Measurements from ENCODE around the gene CD72. TPM values are rescaled to one million over a fixed set of nuclear protein-coding genes. Genes with fewer than 3 reads are reported as not detected.

Gene CD72
- total RNA-seq, result 118 and 125 TPM in 2 replicates

- ChIA-PET POLR2A (interaction anchor here (0.9 to 15.6 kb wide), 11 partner anchors 9 to 573 kb away, joined by 3 to 549 read pairs (median 27); partner anchors contain the start of genes ARHGEF39, CCDC107, CLTA and CREB3), CTCF (interaction anchor here (1.0 to 13.1 kb wide), 6 partner anchors 10 to 78 kb away, joined by 3 to 162 read pairs (median 10); partner anchors contain the start of genes ARHGEF39, CCDC107, RMRP and SIT1)
- H3K4me1 Mint-ChIP-seq, result peaks cover 93% of the 10 kb centered on the region
- no peaks in the 10 kb centered on the region for H3K27me3 Mint-ChIP-seq
- intact Hi-C loops (cut with micrococcal nuclease), result loop anchor here (1.0 kb wide), 2 partner anchors 78 to 101 kb away; no protein-coding TSS in a partner anchor
- no peak for TF ChIP-seq CTCF (IDR thresholded peaks at IDR 0.05)
- DNase-seq (no peak), ATAC-seq (ENCODE audit: low read depth) (peak; percentile 48)
- peaks cover 43% of the 10 kb centered on the region for H3K36me3 Mint-ChIP-seq (ENCODE audit: low read depth)
- peak within 1 kb of the TSS; percentile 97 for H3K27ac Mint-ChIP-seq
- peak within 1 kb of the TSS; percentile 87 for H3K4me3 Mint-ChIP-seq
- H3K9me3 Mint-ChIP-seq, result no peaks in the 10 kb centered on the region
Observed at GRCh38 chr9:35618325-35618727, at the start of gene CD72. CD72 (minus strand) TSS chr9:35618413; CDS start chr9:35618303, 110 bp downstream.

- no peak overlapping the region for H3K27ac Mint-ChIP-seq
- no peak for ATAC-seq (ENCODE audit: low read depth)
- CTCF ChIA-PET, result no interaction called here
- H3K4me3 Mint-ChIP-seq, result no peak overlapping the region
- no peak for TF ChIP-seq CTCF (IDR thresholded peaks at IDR 0.05)
- H3K4me1 Mint-ChIP-seq, result peaks cover 24% of the 10 kb centered on the region
- H3K36me3 Mint-ChIP-seq (ENCODE audit: low read depth), result no peaks in the 10 kb centered on the region
- DNase-seq, result no peak
- H3K9me3 Mint-ChIP-seq, result no peaks in the 10 kb centered on the region
- POLR2A ChIA-PET, result no interaction called here
- no peaks in the 10 kb centered on the region for H3K27me3 Mint-ChIP-seq
- intact Hi-C loops (cut with micrococcal nuclease), result no loop called here
Observed at GRCh38 chr9:35667939-35668338, 49.7 kb upstream of the CD72 start.

- peak overlapping the region; percentile 29 for H3K4me3 Mint-ChIP-seq
- peaks cover 38% of the 10 kb centered on the region for H3K4me1 Mint-ChIP-seq
- no peak overlapping the region for H3K27ac Mint-ChIP-seq
- H3K36me3 Mint-ChIP-seq (ENCODE audit: low read depth), result peaks cover 4% of the 10 kb centered on the region
- H3K27me3 Mint-ChIP-seq, result no peaks in the 10 kb centered on the region
- intact Hi-C loops (cut with micrococcal nuclease), result no loop called here
- CTCF ChIA-PET, result interaction anchor here (3.4 to 12.0 kb wide), 2 partner anchors 29 to 51 kb away, joined by 32 to 127 read pairs; partner anchors contain the start of gene CD72
- no peaks in the 10 kb centered on the region for H3K9me3 Mint-ChIP-seq
- peak; percentile 38 for ATAC-seq (ENCODE audit: low read depth)
- DNase-seq, result no peak
- POLR2A ChIA-PET, result interaction anchor here (0.5 to 1.2 kb wide), 3 partner anchors 9 to 52 kb away, joined by 3 to 8 read pairs (median 4); partner anchors contain the start of genes CCDC107 and RMRP
- no peak for TF ChIP-seq CTCF (IDR thresholded peaks at IDR 0.05)
Observed at GRCh38 chr9:35666549-35666948, 48.3 kb upstream of the CD72 start.

GRCh38 chr9:35666045-35666444, 47.8 kb upstream of the CD72 start:
- ATAC-seq (ENCODE audit: low read depth) (no peak), DNase-seq (no peak)
- Mint-ChIP-seq H3K27ac (no peak overlapping the region), H3K4me3 (peak overlapping the region; percentile 29), H3K4me1 (peaks cover 41% of the 10 kb centered on the region), H3K36me3 (ENCODE audit: low read depth) (peaks cover 7% of the 10 kb centered on the region), H3K9me3 (no peaks in the 10 kb centered on the region), H3K27me3 (no peaks in the 10 kb centered on the region)
- intact Hi-C loops (cut with micrococcal nuclease), result no loop called here
- no peak for TF ChIP-seq CTCF (IDR thresholded peaks at IDR 0.05)
- ChIA-PET POLR2A (interaction anchor here (0.6 to 4.2 kb wide), 7 partner anchors 8 to 52 kb away, joined by 4 to 16 read pairs (median 8); partner anchors contain the start of genes CCDC107, CD72 and RMRP), CTCF (interaction anchor here (0.8 to 12.0 kb wide), 3 partner anchors 29 to 74 kb away, joined by 3 to 127 read pairs (median 32); partner anchors contain the start of gene CD72)

- POLR2A ChIA-PET, result interaction anchor here (1.1 to 4.2 kb wide), 8 partner anchors 9 to 66 kb away, joined by 4 to 16 read pairs (median 8); partner anchors contain the start of genes CD72, CREB3 and TLN1
- no peak overlapping the region for H3K27ac Mint-ChIP-seq
- H3K4me1 Mint-ChIP-seq, result peaks cover 47% of the 10 kb centered on the region
- peak overlapping the region; percentile 83 for H3K4me3 Mint-ChIP-seq
- DNase-seq (no peak), ATAC-seq (ENCODE audit: low read depth) (no peak)
- CTCF ChIA-PET, result interaction anchor here (0.8 to 12.0 kb wide), 4 partner anchors 25 to 75 kb away, joined by 3 to 127 read pairs (median 18); partner anchors contain the start of gene CD72
- no peaks in the 10 kb centered on the region for H3K9me3 Mint-ChIP-seq
- H3K36me3 Mint-ChIP-seq (ENCODE audit: low read depth), result peaks cover 13% of the 10 kb centered on the region
- H3K27me3 Mint-ChIP-seq, result no peaks in the 10 kb centered on the region
- intact Hi-C loops (cut with micrococcal nuclease), result loop anchor here (1.0 kb wide), 2 partner anchors 8 to 25 kb away; no protein-coding TSS in a partner anchor
- TF ChIP-seq CTCF (IDR thresholded peaks at IDR 0.05), result no peak
Observed at GRCh38 chr9:35665471-35665818, 47.2 kb upstream of the CD72 start.
